Lung microvascular endothelial cell (primary cell): Measurements from ENCODE around the gene CBLL1. TPM values are rescaled to one million over a fixed set of nuclear protein-coding genes. Genes with fewer than 3 reads are reported as not detected.

Experiments
- DNase-seq, 2 donors: peaks; one replicate each; pipeline versions ENCODE4 v3.0.0 to v3.0.0-alpha.2; 2010; ENCODE audit warnings: low read depth in 2 of 2
- total RNA-seq: library from RNA; depleted of rRNA; stranded (reverse); fragments of >200 nt; gene quantifications from 2 replicates; pipeline ENCODE4 v1.2.1, GENCODE V29; 2014

Gene CBLL1
- total RNA-seq = 11.7 and 12.6 TPM in 2 replicates

GRCh38 chr7:107743567-107744344 lies at the start of gene CBLL1:
TSS of gene CBLL1 (plus strand) at chr7:107744142. CDS start at chr7:107744164, 22 bp downstream.
- peak; percentile 97 for DNase-seq

GRCh38 chr7:107694386-107694785 lies 49.6 kb upstream of the CBLL1 start:
- peak; percentile 59 to 92 for DNase-seq

- no peak for DNase-seq
Measured at GRCh38 chr7:107696330-107696946, 47.5 kb upstream of the CBLL1 start.

- DNase-seq = peak in 1 of 2 donors; percentile 16
Measured at GRCh38 chr7:107697321-107698049, 46.5 kb upstream of the CBLL1 start.

GRCh38 chr7:107700570-107700969 lies 43.4 kb upstream of the CBLL1 start:
- DNase-seq = no peak

GRCh38 chr7:107701191-107701590 lies 42.8 kb upstream of the CBLL1 start:
- DNase-seq = peak in 1 of 2 donors; percentile 30

- no peak for DNase-seq
Measured at GRCh38 chr7:107703219-107703618, 40.7 kb upstream of the CBLL1 start.

- no peak for DNase-seq
Measured at GRCh38 chr7:107703872-107704271, 40.1 kb upstream of the CBLL1 start.

GRCh38 chr7:107708956-107709355 lies 35.0 kb upstream of the CBLL1 start:
- no peak for DNase-seq

GRCh38 chr7:107711301-107711700 lies 32.6 kb upstream of the CBLL1 start:
- DNase-seq = no peak

GRCh38 chr7:107712025-107712424 lies 31.9 kb upstream of the CBLL1 start:
- no peak for DNase-seq

GRCh38 chr7:107712896-107713295 lies 31.0 kb upstream of the CBLL1 start:
- no peak for DNase-seq

- DNase-seq = peak in 1 of 2 donors; percentile 14
Measured at GRCh38 chr7:107715531-107715930, 28.4 kb upstream of the CBLL1 start.

GRCh38 chr7:107718456-107719193 lies 25.3 kb upstream of the CBLL1 start:
- no peak for DNase-seq

- DNase-seq = no peak
Measured at GRCh38 chr7:107721286-107721685, 22.7 kb upstream of the CBLL1 start.

GRCh38 chr7:107723255-107723654 lies 20.7 kb upstream of the CBLL1 start:
- DNase-seq = no peak

GRCh38 chr7:107725138-107725740 lies 18.7 kb upstream of the CBLL1 start:
- DNase-seq = peak; percentile 78 to 87

- DNase-seq = no peak
Measured at GRCh38 chr7:107726356-107727130, 17.4 kb upstream of the CBLL1 start.

GRCh38 chr7:107728276-107728675 lies 15.7 kb upstream of the CBLL1 start:
- DNase-seq = no peak
